Measurements from ENCODE around the gene RNF186.

RNF186 gene

GRCh38 chr1:19775831-19776230 is 39.3 kb downstream of the RNF186 start:
- H2AFZ ChIP-seq (ENCODE audit: low read length, unreplicated experiment): no peak overlapping the region
- no peaks in the 10 kb centered on the region for H3K79me2 ChIP-seq (ENCODE audit: control insufficient read depth, insufficient read depth, low read length, unreplicated experiment)
- no peaks in the 10 kb centered on the region for H3K4me1 ChIP-seq (ENCODE audit: control insufficient read depth, insufficient read depth, low read length, unreplicated experiment)
- no peak overlapping the region for H3K27ac ChIP-seq (ENCODE audit: low read depth, low read length)
- peaks cover 3% of the 10 kb centered on the region; the same call in 1 of the 2 replicates for H3K36me3 ChIP-seq (ENCODE audit: insufficient read depth, low read length)
- H3K4me3 ChIP-seq (ENCODE audit: low read depth, low read length): no peak overlapping the region
- no peaks in the 10 kb centered on the region for H3K27me3 ChIP-seq (ENCODE audit: insufficient read depth, low read length)

DNA sequence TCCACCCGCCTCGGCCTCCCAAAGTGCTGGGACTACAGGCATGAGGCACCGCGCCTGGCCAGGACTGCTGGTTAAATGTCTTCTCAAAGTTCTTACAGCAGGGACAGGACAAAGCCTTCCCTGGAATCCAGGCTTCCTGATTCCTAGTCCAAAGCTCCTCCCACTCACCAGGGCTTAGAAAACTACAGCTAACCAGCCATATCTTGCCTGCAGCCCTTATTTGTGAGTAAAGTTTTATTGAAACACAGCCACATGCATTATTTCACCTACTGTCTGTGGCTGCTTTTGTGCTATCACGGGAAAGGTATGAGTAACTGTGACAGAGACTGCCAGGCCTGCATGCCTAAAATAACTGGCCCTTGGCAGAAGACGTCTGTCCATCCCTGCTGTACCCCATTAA is 39.8 kb downstream of the RNF186 start:
- H2AFZ ChIP-seq (ENCODE audit: low read length, unreplicated experiment): no peak overlapping the region
- H3K36me3 ChIP-seq (ENCODE audit: insufficient read depth, low read length): peaks cover under 1% of the 10 kb centered on the region; the same call in 1 of the 2 replicates
- no peak overlapping the region for H3K4me3 ChIP-seq (ENCODE audit: low read depth, low read length)
- no peak overlapping the region for H3K27ac ChIP-seq (ENCODE audit: low read depth, low read length)
- H3K27me3 ChIP-seq (ENCODE audit: insufficient read depth, low read length): no peaks in the 10 kb centered on the region
- no peaks in the 10 kb centered on the region for H3K79me2 ChIP-seq (ENCODE audit: control insufficient read depth, insufficient read depth, low read length, unreplicated experiment)
- H3K4me1 ChIP-seq (ENCODE audit: control insufficient read depth, insufficient read depth, low read length, unreplicated experiment): no peaks in the 10 kb centered on the region

- H2AFZ ChIP-seq (ENCODE audit: low read length, unreplicated experiment): no peak overlapping the region
- H3K4me1 ChIP-seq (ENCODE audit: control insufficient read depth, insufficient read depth, low read length, unreplicated experiment): no peaks in the 10 kb centered on the region
- no peak overlapping the region for H3K27ac ChIP-seq (ENCODE audit: low read depth, low read length)
- H3K79me2 ChIP-seq (ENCODE audit: control insufficient read depth, insufficient read depth, low read length, unreplicated experiment): no peaks in the 10 kb centered on the region
- H3K27me3 ChIP-seq (ENCODE audit: insufficient read depth, low read length): no peaks in the 10 kb centered on the region
- no peak overlapping the region for H3K4me3 ChIP-seq (ENCODE audit: low read depth, low read length)
- no peaks in the 10 kb centered on the region for H3K36me3 ChIP-seq (ENCODE audit: insufficient read depth, low read length)
These were observed 40.8 kb downstream of the RNF186 start for GRCh38 chr1:19774180-19774785.

- no peaks in the 10 kb centered on the region for H3K36me3 ChIP-seq (ENCODE audit: insufficient read depth, low read length)
- no peak overlapping the region for H3K27ac ChIP-seq (ENCODE audit: low read depth, low read length)
- peaks cover 2% of the 10 kb centered on the region for H3K4me1 ChIP-seq (ENCODE audit: control insufficient read depth, insufficient read depth, low read length, unreplicated experiment)
- no peak overlapping the region for H3K4me3 ChIP-seq (ENCODE audit: low read depth, low read length)
- no peaks in the 10 kb centered on the region for H3K79me2 ChIP-seq (ENCODE audit: control insufficient read depth, insufficient read depth, low read length, unreplicated experiment)
- no peak overlapping the region for H2AFZ ChIP-seq (ENCODE audit: low read length, unreplicated experiment)
- H3K27me3 ChIP-seq (ENCODE audit: insufficient read depth, low read length): no peaks in the 10 kb centered on the region
These were observed 41.6 kb downstream of the RNF186 start for GRCh38 chr1:19773485-19773884.

GRCh38 chr1:19772053-19772452 is 43.0 kb downstream of the RNF186 start:
- Histone ChIP-seq H3K4me1 (ENCODE audit: control insufficient read depth, insufficient read depth, low read length, unreplicated experiment) (peaks cover 7% of the 10 kb centered on the region), H3K79me2 (ENCODE audit: control insufficient read depth, insufficient read depth, low read length, unreplicated experiment) (no peaks in the 10 kb centered on the region)

GRCh38 chr1:19771350-19771749 is 43.7 kb downstream of the RNF186 start:
- 0 out of 2 replicates have a peak, but pooled peaks cover 4% of the 10 kb centered on the region for H3K36me3 ChIP-seq (ENCODE audit: insufficient read depth, low read length)
- no peaks in the 10 kb centered on the region for H3K27me3 ChIP-seq (ENCODE audit: insufficient read depth, low read length)
- H3K4me1 ChIP-seq (ENCODE audit: control insufficient read depth, insufficient read depth, low read length, unreplicated experiment): peaks cover 11% of the 10 kb centered on the region
- no peak overlapping the region for H2AFZ ChIP-seq (ENCODE audit: low read length, unreplicated experiment)
- H3K79me2 ChIP-seq (ENCODE audit: control insufficient read depth, insufficient read depth, low read length, unreplicated experiment): no peaks in the 10 kb centered on the region
- no peak overlapping the region for H3K27ac ChIP-seq (ENCODE audit: low read depth, low read length)
- no peak overlapping the region for H3K4me3 ChIP-seq (ENCODE audit: low read depth, low read length)

More at GRCh38 chr1:19772053-19772452, 43.0 kb downstream of the RNF186 start:
- Histone ChIP-seq H3K27me3 (ENCODE audit: insufficient read depth, low read length) (no peaks in the 10 kb centered on the region), H3K27ac (ENCODE audit: low read depth, low read length) (no peak overlapping the region), H3K36me3 (ENCODE audit: insufficient read depth, low read length) (0 out of 2 replicates have a peak, but pooled peaks cover 3% of the 10 kb centered on the region), H2AFZ (ENCODE audit: low read length, unreplicated experiment) (no peak overlapping the region), H3K4me3 (ENCODE audit: low read depth, low read length) (no peak overlapping the region)

DNA sequence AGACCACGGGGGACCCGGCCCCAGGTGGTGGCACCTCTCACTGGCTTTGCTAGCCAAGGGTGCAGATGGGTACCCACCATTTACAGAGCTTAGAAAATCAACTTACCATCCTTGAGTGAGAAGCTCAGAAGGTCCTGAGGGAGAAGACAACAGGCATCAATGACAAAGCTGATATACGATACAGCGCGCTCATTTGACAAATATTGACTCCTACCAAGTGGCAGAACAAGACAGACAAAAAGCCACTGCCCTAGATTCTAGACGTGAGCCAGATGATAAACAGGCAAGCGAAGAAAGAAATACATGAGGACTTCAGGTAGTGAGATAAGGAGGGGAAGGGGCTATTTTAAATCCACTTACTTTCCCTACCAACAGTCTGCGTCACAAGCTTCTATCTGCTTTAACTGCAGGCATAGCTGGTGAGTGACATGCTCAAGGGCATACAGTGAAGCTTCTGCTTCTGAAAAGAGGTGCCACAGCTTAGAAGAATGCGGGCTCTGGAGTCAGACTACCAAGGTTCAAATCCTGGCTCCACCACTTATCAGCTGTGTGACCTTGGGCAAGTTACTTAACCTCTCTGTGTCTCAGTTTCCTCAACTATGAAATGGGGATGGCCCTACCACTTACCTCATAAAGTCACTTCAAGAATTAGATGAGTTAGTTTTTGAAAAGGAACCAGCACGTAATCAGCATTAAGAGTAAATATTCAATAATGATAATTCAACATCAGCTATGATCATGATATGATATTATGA is 44.5 kb downstream of the RNF186 start:
- peaks cover 17% of the 10 kb centered on the region for H3K4me1 ChIP-seq (ENCODE audit: control insufficient read depth, insufficient read depth, low read length, unreplicated experiment)
- no peaks in the 10 kb centered on the region for H3K27me3 ChIP-seq (ENCODE audit: insufficient read depth, low read length)
- H3K79me2 ChIP-seq (ENCODE audit: control insufficient read depth, insufficient read depth, low read length, unreplicated experiment): no peaks in the 10 kb centered on the region
- 0 out of 2 replicates have a peak, but pooled peaks cover 4% of the 10 kb centered on the region for H3K36me3 ChIP-seq (ENCODE audit: insufficient read depth, low read length)
- H3K27ac ChIP-seq (ENCODE audit: low read depth, low read length): no peak overlapping the region
- H2AFZ ChIP-seq (ENCODE audit: low read length, unreplicated experiment): no peak overlapping the region
- H3K4me3 ChIP-seq (ENCODE audit: low read depth, low read length): no peak overlapping the region

DNA sequence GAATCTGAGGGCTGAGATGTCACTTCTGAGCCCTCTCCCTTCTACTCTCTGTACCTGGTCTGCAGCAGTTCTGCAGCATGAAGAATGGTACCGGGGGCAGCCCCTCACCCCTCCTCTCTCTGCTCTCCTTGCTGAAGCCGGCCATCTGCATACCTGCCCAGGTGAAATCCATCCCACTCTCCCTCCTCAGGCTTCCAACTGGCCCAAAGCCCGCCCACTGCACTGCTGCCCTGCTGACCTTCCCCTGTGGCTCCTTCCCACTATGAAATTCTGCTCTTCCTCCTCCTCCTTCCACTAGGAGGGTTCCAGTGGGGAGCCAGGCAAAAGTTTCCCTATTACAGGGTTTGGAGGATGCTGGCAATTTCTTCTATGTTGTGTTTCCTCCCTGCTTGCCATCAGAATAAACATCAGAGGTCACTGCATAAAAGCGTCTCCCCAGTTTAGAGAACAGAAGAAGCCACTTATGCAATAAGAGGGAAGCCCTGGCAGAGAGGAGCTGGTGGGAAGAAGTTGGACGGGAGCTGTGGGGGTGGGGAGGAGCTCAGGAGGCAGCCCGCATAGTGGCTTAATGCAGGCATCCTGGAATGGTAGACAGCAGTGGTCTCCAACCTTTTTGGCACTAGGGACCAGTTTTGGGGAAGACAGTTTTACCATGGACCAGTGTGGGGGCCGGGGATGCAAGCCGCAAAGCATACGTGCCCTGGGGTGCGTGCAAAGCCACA is 45.7 kb downstream of the RNF186 start:
- no peaks in the 10 kb centered on the region for H3K79me2 ChIP-seq (ENCODE audit: control insufficient read depth, insufficient read depth, low read length, unreplicated experiment)
- 0 out of 2 replicates have a peak, but pooled peaks cover 4% of the 10 kb centered on the region for H3K36me3 ChIP-seq (ENCODE audit: insufficient read depth, low read length)
- no peaks in the 10 kb centered on the region for H3K27me3 ChIP-seq (ENCODE audit: insufficient read depth, low read length)
- H3K27ac ChIP-seq (ENCODE audit: low read depth, low read length): no peak overlapping the region
- H3K4me3 ChIP-seq (ENCODE audit: low read depth, low read length): no peak overlapping the region
- H2AFZ ChIP-seq (ENCODE audit: low read length, unreplicated experiment): no peak overlapping the region
- peaks cover 26% of the 10 kb centered on the region for H3K4me1 ChIP-seq (ENCODE audit: control insufficient read depth, insufficient read depth, low read length, unreplicated experiment)

DNA sequence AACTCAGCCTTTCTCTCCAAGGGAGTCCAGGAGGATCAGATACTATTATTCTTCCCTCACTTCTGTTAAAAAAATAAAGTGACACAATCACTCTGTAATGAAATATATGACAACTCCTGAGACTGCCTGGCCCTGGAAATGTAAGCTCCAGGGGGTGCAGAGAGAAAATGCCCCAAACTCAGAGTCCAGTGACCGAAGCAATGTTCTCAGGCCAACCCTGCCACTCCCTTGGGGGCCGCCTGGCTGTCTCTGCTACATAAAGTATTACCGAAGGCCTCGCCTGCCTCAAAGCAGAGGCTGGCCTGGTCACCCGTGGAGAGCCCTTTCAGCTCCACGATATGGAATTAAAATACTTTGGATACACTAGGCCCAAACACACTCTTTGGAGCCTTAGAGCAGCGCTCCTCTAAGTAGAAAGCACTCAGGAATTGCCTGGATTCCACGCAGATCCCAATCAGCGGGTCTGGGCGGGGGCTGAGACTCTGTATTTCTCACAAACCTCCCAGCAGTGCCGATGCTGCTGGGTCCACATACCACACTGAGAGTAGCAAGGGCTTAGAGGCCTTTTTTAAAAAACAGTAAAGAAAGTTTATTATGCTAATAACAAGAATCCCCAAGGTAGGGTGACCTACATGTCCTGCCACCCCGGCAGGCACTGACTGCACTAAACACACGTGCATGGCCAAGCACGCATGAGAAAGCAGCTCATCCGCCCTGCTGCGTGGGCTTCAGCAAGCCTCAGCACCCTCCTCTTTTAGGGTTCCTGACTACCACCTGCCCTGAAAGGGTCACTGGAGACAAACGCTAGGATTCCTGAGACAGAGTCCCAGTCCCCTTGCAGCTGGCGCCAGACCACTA is 46.5 kb downstream of the RNF186 start:
- no peaks in the 10 kb centered on the region for H3K79me2 ChIP-seq (ENCODE audit: control insufficient read depth, insufficient read depth, low read length, unreplicated experiment)
- no peak overlapping the region for H3K4me3 ChIP-seq (ENCODE audit: low read depth, low read length)
- H2AFZ ChIP-seq (ENCODE audit: low read length, unreplicated experiment): no peak overlapping the region
- H3K27ac ChIP-seq (ENCODE audit: low read depth, low read length): peak overlapping the region; percentile 23; the same call in 1 of the 2 replicates
- H3K4me1 ChIP-seq (ENCODE audit: control insufficient read depth, insufficient read depth, low read length, unreplicated experiment): peaks cover 26% of the 10 kb centered on the region
- 0 out of 2 replicates have a peak, but pooled peaks cover 4% of the 10 kb centered on the region for H3K36me3 ChIP-seq (ENCODE audit: insufficient read depth, low read length)
- no peaks in the 10 kb centered on the region for H3K27me3 ChIP-seq (ENCODE audit: insufficient read depth, low read length)

DNA sequence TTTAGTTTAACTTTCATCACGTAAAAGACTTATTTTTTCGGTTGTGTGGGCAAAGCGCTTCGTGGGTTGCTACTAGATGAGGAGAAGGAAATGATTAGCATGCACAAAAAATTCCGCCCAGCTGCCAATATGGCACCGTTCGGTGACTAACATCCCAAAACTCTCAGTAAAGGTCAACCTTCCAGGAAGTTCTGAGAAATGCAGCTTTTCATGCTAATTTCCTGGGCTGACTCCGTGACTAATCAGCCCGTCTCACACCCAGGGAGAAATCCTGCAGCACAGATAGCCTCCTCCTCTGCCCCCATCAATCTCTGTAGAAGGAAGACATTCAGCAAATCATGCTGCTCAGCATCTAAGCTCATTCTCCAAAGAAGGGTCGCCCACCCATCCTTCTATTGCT is 49.5 kb downstream of the RNF186 start:
- Histone ChIP-seq H3K27ac (ENCODE audit: low read depth, low read length) (peak overlapping the region; percentile 88), H3K4me3 (ENCODE audit: low read depth, low read length) (peak overlapping the region; percentile 46; the same call in 1 of the 2 replicates), H3K36me3 (ENCODE audit: insufficient read depth, low read length) (0 out of 2 replicates have a peak, but pooled peaks cover 4% of the 10 kb centered on the region), H3K4me1 (ENCODE audit: control insufficient read depth, insufficient read depth, low read length, unreplicated experiment) (peaks cover 26% of the 10 kb centered on the region), H3K27me3 (ENCODE audit: insufficient read depth, low read length) (no peaks in the 10 kb centered on the region), H3K79me2 (ENCODE audit: control insufficient read depth, insufficient read depth, low read length, unreplicated experiment) (no peaks in the 10 kb centered on the region), H2AFZ (ENCODE audit: low read length, unreplicated experiment) (peak overlapping the region; percentile 33)

Data from ACC112 (cell line).